HCT116 (cell line): Measurements from ENCODE around the gene TYRO3. TPM values are rescaled to one million over a fixed set of nuclear protein-coding genes. Genes with fewer than 3 reads are reported as not detected.

Experiments used
- ATAC-seq: fragments of 200-7000 bp; cut with Tn5 transposase; 2 replicates; pipeline ENCODE4 v1.9.1; 2020; ENCODE audit warnings: mild to moderate bottlenecking, moderate library complexity
- BruUV-seq: library from RNA; stranded (reverse); fragments of 400-500 nt; replicated peaks from 2 replicates; lab custom pipeline; 2021; lab: Mats Ljungman, UMichigan
- CTCF ChIA-PET: fragments of 300-600 bp; sonication (Branson Sonifier 250); formaldehyde crosslinking; loops from one replicate; lab custom pipeline; 2021; ENCODE audit warnings: antibody characterized with exemption; lab: Charles Lee
- POLR2A ChIA-PET: fragments of 300-600, 350-600 bp; sonication (Branson Sonifier 250); formaldehyde crosslinking; loops from one replicate; lab custom pipeline; 2021; ENCODE audit warnings: antibody characterized with exemption; lab: Charles Lee
- RAD21 ChIA-PET, 2 experiments: fragments of 300-600 bp; sonication (Branson Sonifier 250); formaldehyde crosslinking; loops; one replicate each; lab custom pipeline; 2023; ENCODE audit warnings: low total read pairs in 2 of 2; ENCODE audit not compliant: uncharacterized antibody in 2 of 2, unreplicated experiment in 2 of 2, low non-redundant PET in 1 of 2; lab: Charles Lee
- DNase-seq: peaks from one replicate; pipeline ENCODE4 v3.0.0-alpha.2; 2010; ENCODE audit warnings: low read depth, low spot score
- H2AFZ ChIP-seq: fragments of 200-600 bp; shearing (Covaris generic), sonication (generic); 2 replicates; pipeline ENCODE4 v1.6.1; 2017; ENCODE audit warnings: low read depth, mixed run types, mixed read lengths, antibody characterized with exemption, low read length; ENCODE audit not compliant: poor library complexity, severe bottlenecking
- H3K27ac ChIP-seq: 2 replicates; pipeline ENCODE4 v1.5.1; 2012; ENCODE audit warnings: low read depth, low read length
- H3K27me3 ChIP-seq: fragments of 200-600 bp; sonication (generic); 2 replicates; pipeline ENCODE4 v1.6.1; 2016; ENCODE audit warnings: mixed run types, low read length, mixed read lengths; ENCODE audit not compliant: insufficient read depth
- H3K36me3 ChIP-seq, 2 experiments: fragments of 200-500 bp in 1 of 2; fragments of 200-600 bp in 1 of 2; sonication (Bioruptor generic) in 1 of 2; sonication (generic) in 1 of 2; 2 replicates each; pipeline versions ENCODE4 v1.5.1 to v1.6.1; 2014 to 2016; ENCODE audit warnings: low read length in 2 of 2, inconsistent platforms in 1 of 2, mixed read lengths in 1 of 2, mixed run types in 1 of 2; ENCODE audit not compliant: insufficient read depth in 2 of 2, control insufficient read depth in 1 of 2
- H3K4me1 ChIP-seq, 2 experiments: fragments of 200-600 bp in 1 of 2; sonication (generic) in 1 of 2; 2 replicates each; pipeline versions ENCODE4 v1.5.1 to v1.6.1; 2012 to 2017; ENCODE audit warnings: low read length in 2 of 2, inconsistent platforms in 1 of 2, mild to moderate bottlenecking in 1 of 2, mixed read lengths in 1 of 2, mixed run types in 1 of 2, moderate library complexity in 1 of 2; ENCODE audit not compliant: insufficient read depth in 2 of 2, control insufficient read depth in 1 of 2
- H3K4me2 ChIP-seq: fragments of 200-600 bp; sonication (generic); 2 replicates; pipeline ENCODE4 v1.6.1; 2017; ENCODE audit warnings: mixed run types, low read length, mixed read lengths
- H3K4me3 ChIP-seq, 2 experiments: fragments of 200-600 bp in 1 of 2; sonication (generic) in 1 of 2; replicated peaks in 1 of 2; 2 replicates each; pipeline ENCODE4 v1.5.1; 2011 to 2016; ENCODE audit warnings: low read length in 2 of 2, control low read depth in 1 of 2, low read depth in 1 of 2, mild to moderate bottlenecking in 1 of 2, mixed read lengths in 1 of 2, mixed run types in 1 of 2
- H3K79me2 ChIP-seq: fragments of 200-600 bp; sonication (generic); 2 replicates; pipeline ENCODE4 v1.6.1; 2017; ENCODE audit warnings: mild to moderate bottlenecking, mixed run types, low read length, moderate library complexity, mixed read lengths; ENCODE audit not compliant: insufficient read depth
- H3K9ac ChIP-seq: fragments of 200-600 bp; sonication (generic); 2 replicates; pipeline ENCODE4 v1.6.1; 2016; ENCODE audit warnings: low read length, mixed read lengths
- H3K9me2 ChIP-seq: fragments of 200-600 bp; sonication (generic), shearing (Covaris generic); 2 replicates; pipeline ENCODE4 v1.6.1; 2017; ENCODE audit warnings: mixed run types, mild to moderate bottlenecking, moderate library complexity; ENCODE audit not compliant: insufficient read depth
- H3K9me3 ChIP-seq, 2 experiments: fragments of 200-500 bp in 1 of 2; fragments of 200-600 bp in 1 of 2; sonication (Bioruptor generic) in 1 of 2; sonication (generic) in 1 of 2; 2 replicates each; pipeline ENCODE4 v1.6.1; 2014 to 2017; ENCODE audit warnings: low read length in 2 of 2, mixed read lengths in 2 of 2, inconsistent platforms in 1 of 2, low read depth in 1 of 2, mild to moderate bottlenecking in 1 of 2, mixed run types in 1 of 2, moderate library complexity in 1 of 2; ENCODE audit not compliant: control insufficient read depth in 1 of 2, insufficient read depth in 1 of 2
- H4K20me1 ChIP-seq: fragments of 200-600 bp; sonication (generic), shearing (Covaris generic); 2 replicates; pipeline ENCODE4 v1.6.1; 2017; ENCODE audit warnings: mixed run types, mild to moderate bottlenecking, moderate library complexity; ENCODE audit not compliant: insufficient read depth
- ATF3 ChIP-seq: IDR thresholded peaks from 2 replicates; pipeline ENCODE4 v1.6.1; 2012
- CBX3 ChIP-seq: IDR thresholded peaks from 2 replicates; pipeline ENCODE4 v1.6.1; 2012; ENCODE audit warnings: low read depth
- CEBPB ChIP-seq: IDR thresholded peaks from 2 replicates; pipeline ENCODE4 v1.6.1; 2012; ENCODE audit warnings: low read depth
- EGR1 ChIP-seq: IDR thresholded peaks from 2 replicates; pipeline ENCODE4 v1.6.1; 2012; ENCODE audit warnings: low read depth
- ELF1 ChIP-seq: IDR thresholded peaks from 2 replicates; pipeline ENCODE4 v1.6.1; 2012; ENCODE audit warnings: low read depth, borderline replicate concordance
- EZH2 ChIP-seq: fragments of 200-600 bp; sonication (generic); IDR thresholded peaks from 2 replicates; pipeline ENCODE4 v1.6.1; 2017; ENCODE audit warnings: antibody characterized with exemption, mixed run types
- EZH2phosphoT487 ChIP-seq: fragments of 200-600 bp; IDR thresholded peaks from 2 replicates; pipeline ENCODE4 v1.6.1; 2018; ENCODE audit warnings: antibody characterized with exemption, borderline replicate concordance
- FOSL1 ChIP-seq: IDR thresholded peaks from 2 replicates; pipeline ENCODE4 v1.6.1; 2012; ENCODE audit warnings: low read depth
- JUND ChIP-seq: IDR thresholded peaks from 2 replicates; pipeline ENCODE4 v1.6.1; 2012
- POLR2A ChIP-seq: IDR thresholded peaks from 2 replicates; pipeline ENCODE4 v1.7.0; 2011; ENCODE audit warnings: borderline replicate concordance; ENCODE audit not compliant: insufficient read depth, insufficient read length; ENCODE audit errors: extremely low read depth
- POLR2AphosphoS5 ChIP-seq: IDR thresholded peaks from 2 replicates; pipeline ENCODE4 v1.6.1; 2011; ENCODE audit warnings: mild to moderate bottlenecking, low read depth, low read length, moderate library complexity
- SIN3A ChIP-seq: IDR thresholded peaks from 2 replicates; pipeline ENCODE4 v1.6.1; 2012; ENCODE audit warnings: low read depth
- SP1 ChIP-seq: IDR thresholded peaks from 2 replicates; pipeline ENCODE4 v1.6.1; 2012; ENCODE audit warnings: low read depth
- SRF ChIP-seq: IDR thresholded peaks from 2 replicates; pipeline ENCODE4 v1.6.1; 2012; ENCODE audit warnings: low read depth
- ZFX ChIP-seq: fragments of 450-650 bp; IDR thresholded peaks from 2 replicates; pipeline ENCODE4 v1.6.1; 2017
- intact Hi-C: fragments of 100-400 bp; cut with micrococcal nuclease; formaldehyde crosslinking; loops from 2 replicates; pipeline ENCODE4 v1.10.0; 2022
- total RNA-seq: library from RNA; stranded (reverse); gene quantifications from one replicate; pipeline ENCODE4 v1.2.1, GENCODE V29; 2021; ENCODE audit not compliant: unreplicated experiment

The TYRO3 gene
- total RNA-seq, 1 experiment from 2014 or later = 34.6 TPM

- TF ChIP-seq EZH2phosphoT487 = no peak
- no peak for TF ChIP-seq EZH2
- TF ChIP-seq EGR1 = no peak
- no peak for TF ChIP-seq POLR2AphosphoS5
- TF ChIP-seq ELF1 = no peak
- peak; percentile 70 for TF ChIP-seq JUND
- TF ChIP-seq CEBPB = no peak
- TF ChIP-seq SP1 = peak; percentile 16; the same call in 1 of the 2 replicates
- TF ChIP-seq SRF = no peak
- TF ChIP-seq ATF3 = no peak
- peak; percentile 86 for TF ChIP-seq FOSL1
- TF ChIP-seq POLR2A = no peak
- no peak for TF ChIP-seq SIN3A
- TF ChIP-seq CBX3 = no peak
- no peak for TF ChIP-seq ZFX
- ChIA-PET POLR2A (interaction anchor here (0.7 kb wide), 1 partner anchor 511 kb away, joined by 3 read pairs; no protein-coding TSS in a partner anchor), RAD21 (no interaction called here), CTCF (interaction anchor here (4.3 kb wide), 1 partner anchor 10 kb away, joined by 20 read pairs; no protein-coding TSS in a partner anchor)
- Histone ChIP-seq H3K36me3 (no peaks in the 10 kb centered on the region), H3K4me2 (peak overlapping the region; percentile 68), H3K27me3 (no peaks in the 10 kb centered on the region), H3K9me2 (no peaks in the 10 kb centered on the region), H3K79me2 (peaks cover 16% of the 10 kb centered on the region; the same call in 1 of the 2 replicates), H3K9me3 (no peaks in the 10 kb centered on the region), H3K27ac (no peak overlapping the region), H3K4me1 (peaks cover 7 to 28% of the 10 kb centered on the region in 2 experiments), H3K9ac (0 out of 2 replicates have a peak overlapping the region, but pooled peaks have one; percentile 19), H3K4me3 (peak overlapping the region in 1 of 2 experiments; percentile 30; a peak in 2 of 4 replicates), H4K20me1 (no peaks in the 10 kb centered on the region), H2AFZ (peak overlapping the region; percentile 72)
- DNase-seq = peak; percentile 33
- ATAC-seq = 0 out of 2 replicates have a peak, but pooled peaks have one; percentile 20
- no TSS peak for BruUV-seq
- intact Hi-C loops = no loop called here
Observed at GRCh38 chr15:41546851-41547786, 11.9 kb upstream of the TYRO3 start.
